GM12878 (cell line): ENCODE results near the gene DRC1. TPM values are rescaled to one million over a fixed set of nuclear protein-coding genes. Genes with fewer than 3 reads are reported as not detected.

Experiments used
- ATAC-seq: fragments of 200-7000 bp; cut with Tn5 transposase; 3 replicates; pipeline ENCODE4 v1.9.1; 2020; ENCODE audit warnings: mild to moderate bottlenecking, moderate library complexity
- BruUV-seq: library from RNA; stranded (reverse); fragments of 400-500 nt; replicated peaks from 2 replicates; lab custom pipeline; 2021; lab: Mats Ljungman, UMichigan
- CTCF ChIA-PET: fragments of 300-600 bp; sonication (Branson Sonifier 250); formaldehyde crosslinking; extraction: SDS; loops from one replicate; lab custom pipeline; 2021; ENCODE audit warnings: inconsistent platforms; lab: Yijun Ruan, JAX
- POLR2A ChIA-PET: fragments of 350-600 bp; formaldehyde crosslinking; extraction: SDS; loops from one replicate; lab custom pipeline; 2021; ENCODE audit warnings: inconsistent platforms; lab: Charles Lee
- RAD21 ChIA-PET: fragments of 300-600 bp; sonication (Branson Sonifier 250); formaldehyde crosslinking; loops from one replicate; lab custom pipeline; 2023; ENCODE audit warnings: antibody characterized with exemption; ENCODE audit not compliant: unreplicated experiment; lab: Charles Lee
- SMC1A ChIA-PET: fragments of 300-600 bp; sonication (Branson Sonifier 250); formaldehyde crosslinking; loops from one replicate; lab custom pipeline; 2023; ENCODE audit not compliant: unreplicated experiment, uncharacterized antibody; lab: Charles Lee
- DNase-seq: peaks from one replicate; pipeline ENCODE4 v3.0.0-alpha.2; 2011; ENCODE audit warnings: low read depth, low spot score
- FAIRE-seq: peaks from 3 replicates; lab custom pipeline; 2011; peaks lifted over from hg19 to GRCh38; lab: Jason Lieb, UNC
- H2AFZ ChIP-seq: 2 replicates; pipeline ENCODE4 v1.6.0; 2011; ENCODE audit warnings: low read depth, low read length, control low read depth; ENCODE audit not compliant: control insufficient read depth
- H3K27ac ChIP-seq: 2 replicates; pipeline ENCODE4 v1.5.1; 2011; ENCODE audit warnings: control low read depth; ENCODE audit not compliant: control insufficient read depth, insufficient read depth
- H3K27me3 ChIP-seq, 2 experiments: replicated peaks in 1 of 2; 2 replicates each; pipeline versions ENCODE4 v1.6.0 to v1.6.1; 2011; ENCODE audit warnings: low read length in 1 of 2; ENCODE audit not compliant: control insufficient read depth in 2 of 2, insufficient read depth in 2 of 2
- H3K36me3 ChIP-seq, 2 experiments: 2 replicates each; pipeline ENCODE4 v1.5.1; 2011; ENCODE audit warnings: low read length in 1 of 2; ENCODE audit not compliant: control insufficient read depth in 2 of 2, insufficient read depth in 2 of 2
- H3K4me1 ChIP-seq: 2 replicates; pipeline ENCODE4 v1.6.1; 2011; ENCODE audit warnings: mild to moderate bottlenecking, low read length, moderate library complexity, mixed read lengths; ENCODE audit not compliant: control insufficient read depth, insufficient read depth
- H3K4me2 ChIP-seq: 2 replicates; pipeline ENCODE4 v1.6.0; 2011; ENCODE audit warnings: control low read depth; ENCODE audit not compliant: control insufficient read depth, insufficient read depth
- H3K4me3 ChIP-seq: fragments of 200-600 bp; sonication (generic); 2 replicates; pipeline ENCODE4 v1.5.1; 2016
- H3K79me2 ChIP-seq: 2 replicates; pipeline ENCODE4 v1.6.0; 2011; ENCODE audit warnings: low read length; ENCODE audit not compliant: control insufficient read depth, insufficient read depth
- H3K9ac ChIP-seq: 2 replicates; pipeline ENCODE4 v1.8.0; 2011; ENCODE audit warnings: low read length, control low read depth, mixed read lengths; ENCODE audit not compliant: control insufficient read depth, insufficient read depth
- H3K9me3 ChIP-seq: replicated peaks from 3 replicates; pipeline ENCODE4 v1.5.1; 2011; ENCODE audit warnings: mild to moderate bottlenecking, low read length; ENCODE audit not compliant: control insufficient read depth, insufficient read depth
- H4K20me1 ChIP-seq: 2 replicates; pipeline ENCODE4 v1.6.0; 2011; ENCODE audit not compliant: control insufficient read depth, insufficient read depth
- EED ChIP-seq: sonication (generic); IDR thresholded peaks from 2 replicates; pipeline ENCODE4 v1.6.1; 2016; ENCODE audit warnings: antibody characterized with exemption, low read depth
- EGR1 ChIP-seq, 2 experiments: IDR thresholded peaks; 1 replicate in 1 of 2; 2 replicates in 1 of 2; pipeline ENCODE4 v1.6.1; 2011 to 2012; ENCODE audit warnings: low read depth in 2 of 2, low read length in 2 of 2, borderline replicate concordance in 1 of 2, mild to moderate bottlenecking in 1 of 2, moderate library complexity in 1 of 2
- EZH2 ChIP-seq: IDR thresholded peaks from 2 replicates; pipeline ENCODE4 v1.6.1; 2012; ENCODE audit warnings: low read depth, mild to moderate bottlenecking, control low read depth, inconsistent platforms, low read length, borderline replicate concordance; ENCODE audit not compliant: control insufficient read depth
- IKZF2 ChIP-seq, 2 experiments: fragments of 450-650 bp; IDR thresholded peaks; 2 replicates each; pipeline ENCODE4 v1.6.1; 2017; ENCODE audit warnings: mild to moderate bottlenecking in 2 of 2, moderate library complexity in 2 of 2
- IRF4 ChIP-seq: IDR thresholded peaks from 2 replicates; pipeline ENCODE4 v1.6.1; 2011; ENCODE audit warnings: low read depth, low read length
- KLF5 ChIP-seq: fragments of 450-650 bp; IDR thresholded peaks from 2 replicates; pipeline ENCODE4 v1.6.1; 2014; ENCODE audit warnings: mild to moderate bottlenecking; ENCODE audit not compliant: partially characterized antibody
- MTA2 ChIP-seq: fragments of 450-650 bp; IDR thresholded peaks from 2 replicates; pipeline ENCODE4 v1.6.1; 2016; ENCODE audit warnings: low read depth, mild to moderate bottlenecking, moderate library complexity
- NR2F1 ChIP-seq: fragments of 450-650 bp; conservative IDR thresholded peaks from 2 replicates; pipeline ENCODE4 v1.6.1; 2017; ENCODE audit warnings: mild to moderate bottlenecking
- POLR2AphosphoS2 ChIP-seq: IDR thresholded peaks from 2 replicates; pipeline ENCODE4 v1.6.1; 2011; ENCODE audit warnings: low read depth, mild to moderate bottlenecking, low read length, improper control_type of control experiment, moderate library complexity
- RFX5 ChIP-seq: IDR thresholded peaks from 2 replicates; pipeline ENCODE4 v1.6.1; 2011; ENCODE audit warnings: low read depth, low read length, improper control_type of control experiment
- SPI1 ChIP-seq: IDR thresholded peaks from 2 replicates; pipeline ENCODE4 v1.6.1; 2011; ENCODE audit warnings: low read depth, mild to moderate bottlenecking, low read length, moderate library complexity, borderline replicate concordance; ENCODE audit not compliant: insufficient read depth
- in situ Hi-C: fragments of 300-500 bp; cut with MboI; formaldehyde crosslinking; loops from 9 replicates; pipeline ENCODE4 v1.14.3; 2018; ENCODE audit warnings: mixed read lengths
- intact Hi-C: fragments of 100-400 bp; cut with micrococcal nuclease; formaldehyde crosslinking; loops from one replicate; pipeline ENCODE4 v1.14.2; 2022; ENCODE audit not compliant: unreplicated experiment
- polyA plus RNA-seq, 11 experiments: library from polyadenylated mRNA; depleted of rRNA in 4 of 11; unstranded in 6 of 11; stranded (reverse) in 5 of 11; fragments of >200 nt; fragmentation: Nextera tagmentation in 4 of 11; fragmentation: Illumina TruSeq in 1 of 11; extraction: Ambion mirVana in 4 of 11; extraction: Trizol in 1 of 11; gene quantifications; 1 replicate in 1 of 11; 2 replicates in 10 of 11; pipeline versions ENCODE4 v1.2.1 to v1.2.3, GENCODE V29; 2011 to 2016; ENCODE audit warnings: inconsistent platforms in 2 of 11, missing spikeins in 2 of 11, low read depth in 1 of 11
- total RNA-seq, 4 experiments: library from RNA; depleted of rRNA in 3 of 4; stranded (reverse); fragments of >200 nt in 3 of 4; fragmentation: Illumina TruSeq in 1 of 4; extraction: Trizol in 1 of 4; gene quantifications; 2 replicates each; pipeline versions ENCODE4 v1.2.1 to v1.2.3, GENCODE V29; 2013 to 2021
- TF ChIP-seq, protein P1 (sequence below): fragments of 450-650 bp; formaldehyde crosslinking; IDR thresholded peaks from 2 replicates; pipeline ENCODE4 v1.5.0; 2022; ENCODE audit warnings: mild to moderate bottlenecking, missing genetic modification characterization
- TF ChIP-seq, protein P2 (sequence below): IDR thresholded peaks from 2 replicates; pipeline ENCODE4 v1.6.1; 2011; ENCODE audit warnings: low read depth, mild to moderate bottlenecking, low read length, moderate library complexity, borderline replicate concordance; ENCODE audit errors: extremely low read depth

Gene DRC1
- total and polyA plus RNA-seq, 10 of the 15 experiments (the other 5 are each of a cell fraction or from before 2014, with no cell fraction given): 0.03 TPM; not detected in 9

DNA sequence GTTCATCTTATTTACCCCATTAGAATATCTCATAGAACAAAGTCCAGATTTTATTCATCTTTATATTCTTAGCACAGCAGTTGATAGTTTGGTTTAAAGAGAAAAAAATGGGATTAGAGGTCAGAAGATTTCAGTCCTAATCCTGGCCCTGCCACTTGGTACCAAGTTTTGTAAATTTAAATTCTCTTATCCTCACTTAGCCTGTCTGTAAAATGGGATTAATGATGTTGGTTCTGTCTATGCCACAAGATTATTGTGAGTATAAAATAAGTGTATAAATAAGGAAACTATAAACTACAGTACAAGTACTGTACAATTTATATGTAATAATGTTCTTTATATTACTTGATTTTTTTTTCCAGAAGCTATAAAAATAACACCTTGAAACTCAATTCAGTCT lies 17.1 kb upstream of the DRC1 start:
- FAIRE-seq (no peak), DNase-seq (no peak), ATAC-seq (no peak)
- H3K79me2 ChIP-seq: no peaks in the 10 kb centered on the region
- H3K4me3 ChIP-seq: no peak overlapping the region
- CTCF ChIA-PET: interaction anchor here (1.2 kb wide), 1 partner anchor 24 kb away, joined by 3 read pairs; no protein-coding TSS in a partner anchor
- in situ Hi-C loops (no loop called here), intact Hi-C loops (no loop called here)
- TF ChIP-seq IRF4: no peak
- no peak for TF ChIP-seq NR2F1
- TF ChIP-seq EGR1 (IDR thresholded peaks at IDR 0.05; ENCODE audit: borderline replicate concordance in 1 of 2, low read depth in 2 of 2, low read length in 2 of 2): no peak
- TF ChIP-seq EZH2: no peak
- TF ChIP-seq, protein P1, sequence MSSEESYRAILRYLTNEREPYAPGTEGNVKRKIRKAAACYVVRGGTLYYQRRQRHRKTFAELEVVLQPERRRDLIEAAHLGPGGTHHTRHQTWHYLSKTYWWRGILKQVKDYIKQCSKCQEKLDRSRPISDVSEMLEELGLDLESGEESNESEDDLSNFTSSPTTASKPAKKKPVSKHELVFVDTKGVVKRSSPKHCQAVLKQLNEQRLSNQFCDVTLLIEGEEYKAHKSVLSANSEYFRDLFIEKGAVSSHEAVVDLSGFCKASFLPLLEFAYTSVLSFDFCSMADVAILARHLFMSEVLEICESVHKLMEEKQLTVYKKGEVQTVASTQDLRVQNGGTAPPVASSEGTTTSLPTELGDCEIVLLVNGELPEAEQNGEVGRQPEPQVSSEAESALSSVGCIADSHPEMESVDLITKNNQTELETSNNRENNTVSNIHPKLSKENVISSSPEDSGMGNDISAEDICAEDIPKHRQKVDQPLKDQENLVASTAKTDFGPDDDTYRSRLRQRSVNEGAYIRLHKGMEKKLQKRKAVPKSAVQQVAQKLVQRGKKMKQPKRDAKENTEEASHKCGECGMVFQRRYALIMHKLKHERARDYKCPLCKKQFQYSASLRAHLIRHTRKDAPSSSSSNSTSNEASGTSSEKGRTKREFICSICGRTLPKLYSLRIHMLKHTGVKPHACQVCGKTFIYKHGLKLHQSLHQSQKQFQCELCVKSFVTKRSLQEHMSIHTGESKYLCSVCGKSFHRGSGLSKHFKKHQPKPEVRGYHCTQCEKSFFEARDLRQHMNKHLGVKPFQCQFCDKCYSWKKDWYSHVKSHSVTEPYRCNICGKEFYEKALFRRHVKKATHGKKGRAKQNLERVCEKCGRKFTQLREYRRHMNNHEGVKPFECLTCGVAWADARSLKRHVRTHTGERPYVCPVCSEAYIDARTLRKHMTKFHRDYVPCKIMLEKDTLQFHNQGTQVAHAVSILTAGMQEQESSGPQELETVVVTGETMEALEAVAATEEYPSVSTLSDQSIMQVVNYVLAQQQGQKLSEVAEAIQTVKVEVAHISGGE (CRISPR knock-in tag): no peak
- no peak for TF ChIP-seq IKZF2 (IDR thresholded peaks at IDR 0.05)
- no peak for TF ChIP-seq POLR2AphosphoS2
- TF ChIP-seq MTA2: no peak
- TF ChIP-seq, protein P2, sequence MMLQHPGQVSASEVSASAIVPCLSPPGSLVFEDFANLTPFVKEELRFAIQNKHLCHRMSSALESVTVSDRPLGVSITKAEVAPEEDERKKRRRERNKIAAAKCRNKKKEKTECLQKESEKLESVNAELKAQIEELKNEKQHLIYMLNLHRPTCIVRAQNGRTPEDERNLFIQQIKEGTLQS: no peak
- TF ChIP-seq KLF5: no peak
- TF ChIP-seq SPI1: no peak
- TF ChIP-seq EED: no peak
- TF ChIP-seq RFX5: no peak
- H3K4me2 ChIP-seq: no peak overlapping the region
- SMC1A ChIA-PET: interaction anchor here (1.1 to 1.3 kb wide), 4 partner anchors 8 to 29 kb away, joined by 3 to 4 read pairs (median 3); no protein-coding TSS in a partner anchor
- H3K9me3 ChIP-seq: no peaks in the 10 kb centered on the region
- H2AFZ ChIP-seq: no peak overlapping the region
- H3K27ac ChIP-seq: no peak overlapping the region
- no peak overlapping the region for H3K9ac ChIP-seq
- peaks cover 0 to 6% of the 10 kb centered on the region in 2 experiments; a peak in 3 of 4 replicates for H3K36me3 ChIP-seq
- H3K27me3 ChIP-seq: no peaks in the 10 kb centered on the region
- no peaks in the 10 kb centered on the region for H4K20me1 ChIP-seq
- BruUV-seq: no TSS peak
- RAD21 ChIA-PET: interaction anchor here (0.9 kb wide), 1 partner anchor 996 kb away, joined by 3 read pairs; the partner anchor contains the start of gene ZNF513
- POLR2A ChIA-PET: no interaction called here
- peaks cover 14% of the 10 kb centered on the region for H3K4me1 ChIP-seq
